ENCODE results near the gene DTD1. TPM values are rescaled to one million over a fixed set of nuclear protein-coding genes. Genes with fewer than 3 reads are reported as not detected.
A peak's percentile ranks its signal among the peaks of the same experiment; 100 is the strongest.

DTD1 gene
- total RNA-seq: 22.2 to 25.7 TPM (median 23.7 TPM) in 3 replicates

DNA sequence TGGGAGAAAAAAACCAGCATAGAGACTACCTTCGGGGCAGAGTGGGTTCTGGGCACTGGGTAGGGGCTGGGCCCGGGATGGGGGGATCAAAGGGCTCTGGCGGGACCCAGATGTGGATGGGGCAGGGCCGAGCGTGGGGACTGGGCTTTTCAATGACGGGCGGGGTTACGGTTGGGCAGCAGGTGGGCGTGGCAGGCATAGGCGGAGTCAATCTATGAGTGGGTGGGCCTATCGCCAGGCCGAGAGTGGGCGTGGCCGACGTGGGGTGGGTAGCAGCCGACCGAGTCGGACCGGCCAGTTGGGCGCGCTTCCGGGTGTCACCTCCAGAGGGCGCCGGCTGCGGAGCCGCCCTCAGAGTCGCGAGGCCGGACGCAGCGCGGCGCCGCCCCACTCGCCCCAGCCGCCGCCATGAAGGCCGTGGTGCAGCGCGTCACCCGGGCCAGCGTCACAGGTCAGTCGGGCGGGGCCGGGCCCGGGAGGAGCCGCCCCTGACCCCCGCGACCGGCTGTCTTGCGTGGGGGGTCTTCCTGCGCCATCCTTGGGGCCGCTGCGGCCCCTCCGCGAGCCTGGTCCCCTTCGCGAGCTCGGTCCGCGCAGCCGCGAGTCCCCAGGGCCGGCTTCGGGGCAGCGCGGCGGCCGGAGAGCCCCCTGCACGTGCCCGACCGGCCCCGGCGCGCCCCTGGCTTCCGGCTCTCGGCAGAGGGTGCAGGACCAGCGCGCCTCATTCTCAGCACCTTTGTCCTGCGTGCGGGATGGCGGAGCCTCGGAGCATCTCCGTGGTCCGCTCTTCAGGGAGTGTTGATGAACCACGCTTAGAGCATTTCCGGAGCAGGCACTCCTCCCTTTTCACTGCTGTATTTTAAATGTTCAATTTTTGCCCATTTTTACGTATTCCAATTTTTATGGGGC lies at the start of gene DTD1:
Gene DTD1 (plus strand): TSS at position 390 of the 909 bp plus-strand sequence. CDS start 19 bp downstream, at position 409.
- Mint-ChIP-seq H3K36me3 (no peaks in the 10 kb centered on the region), H3K27ac (peak within 1 kb of the TSS; percentile 13), H3K9me3 (no peaks in the 10 kb centered on the region), H3K4me3 (peak within 1 kb of the TSS; percentile 82), H3K4me1 (peaks cover 11% of the 10 kb centered on the region), H3K27me3 (ENCODE audit: low read depth) (peaks cover 5% of the 10 kb centered on the region)
- TF ChIP-seq, protein P1, sequence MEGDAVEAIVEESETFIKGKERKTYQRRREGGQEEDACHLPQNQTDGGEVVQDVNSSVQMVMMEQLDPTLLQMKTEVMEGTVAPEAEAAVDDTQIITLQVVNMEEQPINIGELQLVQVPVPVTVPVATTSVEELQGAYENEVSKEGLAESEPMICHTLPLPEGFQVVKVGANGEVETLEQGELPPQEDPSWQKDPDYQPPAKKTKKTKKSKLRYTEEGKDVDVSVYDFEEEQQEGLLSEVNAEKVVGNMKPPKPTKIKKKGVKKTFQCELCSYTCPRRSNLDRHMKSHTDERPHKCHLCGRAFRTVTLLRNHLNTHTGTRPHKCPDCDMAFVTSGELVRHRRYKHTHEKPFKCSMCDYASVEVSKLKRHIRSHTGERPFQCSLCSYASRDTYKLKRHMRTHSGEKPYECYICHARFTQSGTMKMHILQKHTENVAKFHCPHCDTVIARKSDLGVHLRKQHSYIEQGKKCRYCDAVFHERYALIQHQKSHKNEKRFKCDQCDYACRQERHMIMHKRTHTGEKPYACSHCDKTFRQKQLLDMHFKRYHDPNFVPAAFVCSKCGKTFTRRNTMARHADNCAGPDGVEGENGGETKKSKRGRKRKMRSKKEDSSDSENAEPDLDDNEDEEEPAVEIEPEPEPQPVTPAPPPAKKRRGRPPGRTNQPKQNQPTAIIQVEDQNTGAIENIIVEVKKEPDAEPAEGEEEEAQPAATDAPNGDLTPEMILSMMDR (IDR thresholded peaks at IDR 0.05; ENCODE audit: unreplicated experiment): peak; percentile 79
- DNase-seq (ENCODE audit: low spot score in 2 of 2, unreplicated experiment in 2 of 2): peak; percentile 58 to 82

DNA sequence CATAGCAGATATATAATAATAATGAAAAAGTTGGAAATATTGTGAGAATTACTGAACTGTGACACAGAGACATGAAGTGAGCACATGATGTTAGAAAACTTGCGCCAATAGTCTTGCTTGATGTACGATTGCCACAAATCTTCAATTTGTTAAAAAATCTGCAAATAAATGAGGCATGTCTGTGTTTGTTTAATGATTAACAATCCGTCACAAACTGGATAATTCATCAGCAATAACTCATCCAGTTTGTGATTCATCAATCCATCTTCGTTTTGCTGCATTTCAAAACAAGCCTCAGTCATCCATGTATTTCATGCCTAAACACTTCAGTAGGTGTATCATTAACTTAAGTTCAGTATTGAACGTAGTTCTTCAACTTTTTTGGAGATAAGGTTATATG lies 46.1 kb upstream of the DTD1 start:
- DNase-seq (ENCODE audit: low spot score in 2 of 2, unreplicated experiment in 2 of 2): no peak
- TF ChIP-seq, protein P1 (IDR thresholded peaks at IDR 0.05; ENCODE audit: unreplicated experiment): no peak
- H3K9me3 Mint-ChIP-seq: peaks cover 8% of the 10 kb centered on the region
- H3K36me3 Mint-ChIP-seq: peaks cover 45% of the 10 kb centered on the region
- H3K27me3 Mint-ChIP-seq (ENCODE audit: low read depth): no peaks in the 10 kb centered on the region
- no peaks in the 10 kb centered on the region for H3K4me1 Mint-ChIP-seq
- H3K27ac Mint-ChIP-seq: no peak overlapping the region
- no peak overlapping the region for H3K4me3 Mint-ChIP-seq

DNA sequence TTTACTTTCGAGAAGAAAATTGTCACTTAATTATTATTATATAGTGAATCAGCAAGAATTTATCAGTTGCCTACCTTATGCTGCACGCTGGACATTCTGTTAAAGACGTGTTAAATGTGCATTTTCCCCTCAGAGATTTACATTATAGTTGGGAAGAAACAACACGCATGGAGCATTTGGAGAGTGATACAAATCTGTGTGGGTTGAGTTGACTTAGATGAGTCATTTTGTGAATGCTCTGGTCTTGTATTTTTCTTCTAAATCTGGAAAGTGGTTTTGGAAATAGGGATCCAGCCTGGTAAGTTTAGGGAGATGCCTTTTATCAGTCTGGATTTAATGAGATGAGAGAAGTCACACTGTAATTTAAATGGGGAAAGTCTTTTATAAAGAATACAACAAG lies 44.6 kb upstream of the DTD1 start:
- peaks cover 6% of the 10 kb centered on the region for H3K9me3 Mint-ChIP-seq
- TF ChIP-seq, protein P1 (IDR thresholded peaks at IDR 0.05; ENCODE audit: unreplicated experiment): no peak
- H3K4me1 Mint-ChIP-seq: no peaks in the 10 kb centered on the region
- H3K27me3 Mint-ChIP-seq (ENCODE audit: low read depth): no peaks in the 10 kb centered on the region
- peaks cover 37% of the 10 kb centered on the region for H3K36me3 Mint-ChIP-seq
- no peak overlapping the region for H3K27ac Mint-ChIP-seq
- DNase-seq (ENCODE audit: low spot score in 2 of 2, unreplicated experiment in 2 of 2): no peak
- H3K4me3 Mint-ChIP-seq: no peak overlapping the region

GRCh38 chr20:18543932-18544331 lies 43.9 kb upstream of the DTD1 start:
- no peak for DNase-seq (ENCODE audit: low spot score in 2 of 2, unreplicated experiment in 2 of 2)
- Mint-ChIP-seq H3K27ac (no peak overlapping the region), H3K36me3 (peaks cover 37% of the 10 kb centered on the region), H3K4me1 (no peaks in the 10 kb centered on the region), H3K4me3 (no peak overlapping the region), H3K27me3 (ENCODE audit: low read depth) (no peaks in the 10 kb centered on the region), H3K9me3 (peaks cover 6% of the 10 kb centered on the region)
- TF ChIP-seq, protein P1 (IDR thresholded peaks at IDR 0.05; ENCODE audit: unreplicated experiment): no peak

- no peaks in the 10 kb centered on the region for H3K9me3 Mint-ChIP-seq
- no peak overlapping the region for H3K4me3 Mint-ChIP-seq
- no peak overlapping the region for H3K27ac Mint-ChIP-seq
- no peak for DNase-seq (ENCODE audit: low spot score in 2 of 2, unreplicated experiment in 2 of 2)
- H3K27me3 Mint-ChIP-seq (ENCODE audit: low read depth): no peaks in the 10 kb centered on the region
- no peaks in the 10 kb centered on the region for H3K4me1 Mint-ChIP-seq
- TF ChIP-seq, protein P1 (IDR thresholded peaks at IDR 0.05; ENCODE audit: unreplicated experiment): no peak
- peaks cover 32% of the 10 kb centered on the region for H3K36me3 Mint-ChIP-seq
These were observed 42.3 kb upstream of the DTD1 start for GRCh38 chr20:18545566-18545965.

Data from mesothelial cell of epicardium (in vitro differentiated cells).